Ecto neural progenitor cell (in vitro differentiated cells): ENCODE measurements around the gene MARCHF10.
A peak's percentile ranks its signal among the peaks of the same experiment; 100 is the strongest.

ENCODE experiments used
- DNase-seq: peaks from one replicate; pipeline ENCODE4 v3.0.0-alpha.2; 2018; ENCODE audit warnings: low spot score

MARCHF10 gene

GRCh38 chr17:62821189-62822079 lies 13.3 kb upstream of the MARCHF10 start:
- DNase-seq: no peak

GRCh38 chr17:62819511-62820221 lies 11.6 kb upstream of the MARCHF10 start:
- peak; percentile 73 for DNase-seq

DNA sequence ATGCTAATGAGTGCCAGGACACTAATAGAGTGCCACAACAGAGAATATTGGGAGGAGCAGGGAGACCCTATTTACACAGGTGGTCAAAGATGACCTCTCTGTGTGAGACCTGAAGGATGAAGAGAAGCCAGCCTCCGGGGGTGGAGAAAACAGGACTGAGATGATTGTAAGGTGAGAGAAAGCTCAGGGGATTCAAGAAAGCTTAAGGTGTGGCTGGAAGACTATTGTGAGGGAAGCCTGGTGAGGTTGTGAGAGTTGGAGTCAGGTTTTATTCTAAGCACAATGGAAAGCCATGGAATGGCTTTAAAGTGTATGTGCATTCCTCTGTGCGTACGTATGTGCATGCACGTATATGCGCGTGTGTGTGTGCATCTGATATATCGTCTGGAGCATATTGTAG lies 10.4 kb upstream of the MARCHF10 start:
- DNase-seq: no peak

DNA sequence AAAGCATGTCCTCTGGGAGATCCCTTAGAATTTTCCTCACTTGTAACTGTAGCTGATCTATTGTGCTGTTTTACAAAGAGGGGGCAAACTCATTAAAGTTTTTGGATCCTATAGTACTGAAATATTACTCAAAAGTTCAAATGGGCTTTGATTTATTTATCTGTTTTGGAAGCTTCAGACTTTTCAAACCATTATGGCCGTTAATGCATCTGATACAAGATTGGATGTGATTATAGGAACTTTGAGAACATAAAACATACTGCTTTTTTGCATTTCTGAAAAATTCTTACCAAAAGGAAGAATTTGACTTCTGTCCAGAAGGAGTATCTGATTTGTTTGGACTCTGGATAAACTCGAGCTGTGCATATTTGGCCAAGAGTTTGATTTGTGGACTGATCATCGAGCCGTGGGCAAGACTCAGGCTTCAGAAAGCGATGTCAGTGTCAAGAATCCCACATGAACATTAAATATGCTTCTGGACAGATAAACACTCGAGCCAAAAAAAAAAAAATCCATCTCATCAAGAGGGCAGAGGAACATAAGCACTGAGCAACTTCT lies 8.2 kb upstream of the MARCHF10 start:
- no peak for DNase-seq

DNA sequence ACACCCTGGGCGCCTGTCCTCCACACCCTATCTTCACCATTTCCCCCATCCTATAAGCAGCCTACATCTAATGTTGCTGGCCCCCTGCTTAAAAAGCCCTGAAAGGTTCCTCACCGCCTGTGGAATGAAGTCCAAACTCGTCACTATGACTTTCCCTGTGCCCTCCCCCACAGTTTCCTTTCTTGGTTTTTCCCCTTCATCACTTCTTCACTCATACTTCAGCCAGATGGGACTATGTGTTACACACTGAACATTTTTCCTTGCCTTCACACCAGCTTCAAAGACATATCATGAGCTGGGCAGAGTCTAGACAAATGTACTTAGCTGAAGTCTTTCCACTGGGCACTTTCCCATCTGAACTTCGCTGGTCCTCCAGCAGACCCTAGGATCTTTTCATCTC lies 1.5 kb upstream of the MARCHF10 start:
- DNase-seq: no peak

GRCh38 chr17:62808576-62808970 lies 459 bp upstream of the MARCHF10 start:
- no peak for DNase-seq

DNA sequence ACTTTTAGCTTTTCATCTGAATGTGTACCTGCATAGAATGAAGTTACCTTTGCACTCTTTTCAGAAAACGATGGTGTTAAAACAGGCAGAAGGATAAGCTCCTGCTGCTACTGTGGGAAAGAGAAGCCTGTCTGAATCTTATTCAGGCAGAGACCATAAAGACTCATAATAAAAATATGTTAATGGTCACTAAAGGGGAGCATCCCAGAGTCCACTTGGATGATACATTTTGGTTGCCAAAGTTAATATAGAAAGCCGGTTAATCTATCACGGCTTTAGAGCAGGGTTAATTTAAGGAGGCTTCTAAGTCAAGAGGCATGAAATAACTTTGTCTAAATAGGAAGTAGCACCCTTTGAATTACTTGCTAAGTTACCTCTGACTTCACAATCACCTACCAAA lies 2.9 kb downstream of the MARCHF10 start:
- DNase-seq: no peak

DNA sequence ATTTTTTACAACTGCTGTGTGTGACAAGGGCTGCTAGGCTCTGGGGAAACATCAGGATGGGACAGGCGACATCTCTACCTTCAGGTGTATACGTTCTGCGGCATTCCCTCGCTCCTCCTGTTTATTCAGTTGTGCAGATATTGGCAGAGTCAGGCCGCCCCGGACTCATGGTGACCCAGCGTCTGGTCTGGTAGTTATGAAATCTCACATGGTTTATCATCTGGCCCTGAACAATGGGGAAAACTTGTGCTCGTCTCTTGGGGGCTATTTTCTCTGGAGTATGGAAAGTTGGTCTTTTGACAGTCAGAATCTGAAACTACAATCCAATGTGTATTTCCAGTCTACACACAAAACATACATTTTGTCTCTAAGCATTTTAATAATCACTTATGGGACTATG lies 3.3 kb downstream of the MARCHF10 start:
- DNase-seq: no peak

GRCh38 chr17:62804025-62804424 lies 4.1 kb downstream of the MARCHF10 start:
- no peak for DNase-seq

DNA sequence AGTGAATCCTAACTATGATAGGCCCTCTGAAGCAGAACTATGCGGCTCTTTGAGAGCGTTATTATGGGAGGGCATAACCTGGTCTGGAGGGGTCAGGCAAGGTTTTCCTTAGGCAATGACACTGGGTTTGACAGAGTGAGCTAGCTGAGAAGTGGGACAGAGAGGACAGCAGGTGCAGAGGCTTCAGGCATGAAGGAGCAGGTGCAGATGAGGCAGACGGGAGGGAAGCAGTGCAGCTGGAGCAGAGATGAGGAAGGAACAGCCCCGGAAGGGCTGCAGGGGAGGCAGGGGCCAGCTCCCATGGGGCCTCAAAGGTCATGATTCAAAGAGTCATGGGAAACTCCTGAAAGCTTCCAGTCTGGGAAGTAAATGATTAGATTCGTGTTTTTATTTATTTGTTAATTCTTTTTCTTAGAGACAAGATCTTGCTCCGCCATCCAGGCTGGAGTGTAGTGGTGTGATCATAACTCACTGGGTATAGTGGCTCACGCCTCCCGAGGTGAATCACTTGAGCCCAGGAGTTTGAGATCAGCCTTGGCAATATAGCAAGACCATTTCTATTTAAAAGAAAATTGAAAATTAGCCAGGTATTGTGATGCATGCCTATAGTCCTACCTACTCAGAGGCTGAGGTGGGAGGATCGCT lies 5.4 kb downstream of the MARCHF10 start:
- no peak for DNase-seq

GRCh38 chr17:62801553-62802114 lies 6.5 kb downstream of the MARCHF10 start:
- DNase-seq: no peak

GRCh38 chr17:62800585-62800984 lies 7.5 kb downstream of the MARCHF10 start:
- DNase-seq: no peak

DNA sequence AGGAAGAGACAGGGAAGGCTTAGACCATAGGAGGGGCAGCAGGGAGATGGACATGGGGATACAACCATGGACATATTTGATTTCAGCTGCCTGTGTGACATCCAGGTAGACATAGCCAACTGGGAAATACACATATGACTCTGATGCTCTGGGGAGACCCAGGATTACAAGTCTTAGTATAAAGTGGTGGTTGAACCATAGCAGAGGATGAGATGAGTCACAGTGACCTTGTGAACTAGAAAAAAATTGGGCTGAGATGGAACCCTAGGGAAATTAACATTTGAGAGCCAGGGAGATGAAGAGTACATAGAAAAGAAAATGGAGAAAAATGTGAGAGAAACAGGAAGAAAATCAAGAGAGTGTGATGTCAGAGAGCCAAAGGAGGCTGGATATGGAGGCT lies 10.2 kb downstream of the MARCHF10 start:
- DNase-seq: no peak

DNA sequence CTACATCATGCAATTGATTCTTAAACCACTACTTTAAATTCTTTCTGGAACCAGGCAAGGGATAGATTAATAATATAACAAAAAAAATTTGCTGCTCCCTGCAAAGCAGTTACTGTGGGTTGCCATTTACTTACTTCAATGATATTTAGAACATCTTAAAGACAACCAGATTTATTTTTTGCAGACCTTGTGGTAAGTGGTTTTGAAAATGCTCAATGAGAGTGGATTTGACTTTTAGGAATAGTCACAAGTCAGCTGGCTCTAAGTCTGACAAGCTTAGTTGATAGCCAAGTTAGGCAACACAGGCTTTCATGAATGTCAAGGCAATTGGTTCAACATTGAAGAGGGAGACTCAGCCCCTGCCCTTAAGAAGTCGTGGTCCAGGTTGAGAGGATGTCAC lies 11.8 kb downstream of the MARCHF10 start:
- DNase-seq: no peak

GRCh38 chr17:62794666-62794971 lies 13.5 kb downstream of the MARCHF10 start:
- no peak for DNase-seq

- DNase-seq: no peak
These were observed 14.0 kb downstream of the MARCHF10 start for GRCh38 chr17:62793919-62794665.

DNA sequence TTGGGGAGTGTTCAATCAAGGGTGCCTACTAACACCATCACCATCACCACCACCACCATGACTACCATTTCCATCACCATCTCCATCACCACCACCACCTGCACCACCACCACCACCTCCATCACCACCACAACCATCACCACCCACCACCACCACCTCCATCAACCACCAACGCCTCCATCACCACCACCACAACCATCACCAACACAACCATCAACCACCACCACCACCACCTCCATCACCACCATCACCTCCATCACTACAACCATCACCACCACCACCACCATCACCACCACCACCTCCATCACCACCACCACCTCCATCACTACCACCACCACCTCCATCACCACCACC lies 15.7 kb downstream of the MARCHF10 start:
- DNase-seq: no peak

GRCh38 chr17:62791767-62792446 lies 16.2 kb downstream of the MARCHF10 start:
- DNase-seq: no peak

- no peak for DNase-seq
These were observed 16.8 kb downstream of the MARCHF10 start for GRCh38 chr17:62791235-62791734.

- DNase-seq: no peak
These were observed 17.5 kb downstream of the MARCHF10 start for GRCh38 chr17:62790564-62790986.

- DNase-seq: no peak
These were observed 20.7 kb downstream of the MARCHF10 start for GRCh38 chr17:62787366-62787765.
